Endodermal cell (in vitro differentiated cells): ENCODE results near the gene RBM8A. TPM values are rescaled to one million over a fixed set of nuclear protein-coding genes. Genes with fewer than 3 reads are reported as not detected.

Experiments used
- DNase-seq: peaks from one replicate; pipeline ENCODE4 v3.0.0-alpha.2; 2017
- H3K27ac ChIP-seq: 2 replicates; pipeline ENCODE4 v1.5.1; 2013; ENCODE audit warnings: mild to moderate bottlenecking, low read depth, low read length, moderate library complexity
- H3K27me3 ChIP-seq: 2 replicates; pipeline ENCODE4 v1.6.1; 2013; ENCODE audit warnings: mild to moderate bottlenecking, low read length, moderate library complexity; ENCODE audit not compliant: insufficient read depth, control insufficient read depth, poor library complexity, severe bottlenecking
- H3K36me3 ChIP-seq: 2 replicates; pipeline ENCODE4 v1.7.0; 2013; ENCODE audit warnings: mild to moderate bottlenecking, low read length, moderate library complexity; ENCODE audit not compliant: control insufficient read depth, insufficient read depth
- H3K4me1 ChIP-seq: one replicate; pipeline ENCODE4 v1.7.0; 2013; ENCODE audit warnings: low read length; ENCODE audit not compliant: control insufficient read depth, insufficient read depth
- H3K4me3 ChIP-seq: 2 replicates; pipeline ENCODE4 v1.5.1; 2013; ENCODE audit warnings: mild to moderate bottlenecking, low read length, moderate library complexity
- H3K9ac ChIP-seq: 2 replicates; pipeline ENCODE4 v1.6.1; 2013; ENCODE audit warnings: mild to moderate bottlenecking, low read length, moderate library complexity; ENCODE audit not compliant: poor library complexity, severe bottlenecking; ENCODE audit errors: extremely low read depth
- H3K9me3 ChIP-seq: 2 replicates; pipeline ENCODE4 v1.6.1; 2013; ENCODE audit warnings: mild to moderate bottlenecking, low read length, moderate library complexity; ENCODE audit not compliant: control insufficient read depth
- H3K27ac Mint-ChIP-seq: 2 replicates; pipeline ENCODE4 v1.8.0; 2020; ENCODE audit warnings: mixed read lengths
- H3K27me3 Mint-ChIP-seq: 2 replicates; pipeline ENCODE4 v1.8.0; 2021; ENCODE audit warnings: mild to moderate bottlenecking, mixed read lengths; ENCODE audit not compliant: insufficient read depth
- H3K36me3 Mint-ChIP-seq: 2 replicates; pipeline ENCODE4 v1.8.0; 2020; ENCODE audit warnings: low read depth, mixed read lengths
- H3K4me1 Mint-ChIP-seq: 2 replicates; pipeline ENCODE4 v1.8.0; 2020; ENCODE audit warnings: mixed read lengths
- H3K4me3 Mint-ChIP-seq: 2 replicates; pipeline ENCODE4 v1.8.0; 2020; ENCODE audit warnings: mild to moderate bottlenecking, moderate library complexity, mixed read lengths
- H3K9me3 Mint-ChIP-seq: 2 replicates; pipeline ENCODE4 v1.8.0; 2020; ENCODE audit warnings: mild to moderate bottlenecking, mixed read lengths
- WGBS, 2 experiments: methylation state at CpG; one replicate each; pipeline versions ENCODE4 v1.1.5 to v1.1.7; 2013; ENCODE audit warnings: missing lambda C conversion rate in 2 of 2, mixed read lengths in 1 of 2; ENCODE audit not compliant: insufficient coverage in 1 of 2, insufficient read length in 1 of 2; 5-methylcytosine and 5-hydroxymethylcytosine counted together
- total RNA-seq, 2 donors: library from RNA; stranded (reverse); fragmentation: NEBNext Ultra II Directional in 1 of 2; extraction: Animal tissue kit (Norgen Biotek cat#: 25700) in 1 of 2; gene quantifications; 2 replicates in 1 of 2; 3 replicates in 1 of 2; pipeline ENCODE4 v1.2.1, GENCODE V29; 2021
- TF ChIP-seq, protein P1 (sequence below): fragments of 200-600 bp; sonication (generic); conservative IDR thresholded peaks from 2 replicates; pipeline ENCODE4 v1.5.0; 2021; ENCODE audit warnings: antibody characterized with exemption, mild to moderate bottlenecking

RBM8A gene
- total RNA-seq, 2 donors from 2014 or later, result 299 to 314 TPM

DNA sequence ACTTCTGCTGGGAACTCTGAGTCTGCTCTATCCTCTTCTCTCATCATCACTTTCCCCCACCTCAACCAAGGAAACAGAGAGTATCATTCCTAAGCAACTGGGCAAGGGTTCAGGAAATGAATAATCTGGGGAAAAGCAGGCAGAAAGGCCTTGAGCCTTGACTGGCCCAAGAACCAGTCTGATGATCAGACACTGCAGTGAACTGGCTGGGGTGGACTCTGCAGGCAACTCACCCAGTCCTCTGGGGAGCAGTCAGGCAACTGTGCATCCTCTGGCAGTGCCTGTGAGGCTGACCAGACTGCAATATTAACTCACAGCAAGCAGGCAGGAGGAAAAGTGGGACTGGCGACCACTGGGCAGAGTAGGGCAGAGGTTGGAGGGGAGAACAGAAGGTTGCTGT, 42.6 kb downstream of the RBM8A start:
- WGBS, 2 experiments, result 86 to 87% methylated on average over 1 of the region's 1 CpG
- Histone ChIP-seq H3K9ac (no peak overlapping the region), H3K4me1 (peaks cover 2% of the 10 kb centered on the region), H3K27me3 (peaks cover 33% of the 10 kb centered on the region), H3K27ac (no peak overlapping the region), H3K9me3 (no peaks in the 10 kb centered on the region), H3K36me3 (no peaks in the 10 kb centered on the region), H3K4me3 (no peak overlapping the region)
- no peak for DNase-seq
- Mint-ChIP-seq H3K27me3 (peaks cover 41% of the 10 kb centered on the region), H3K27ac (no peak overlapping the region), H3K9me3 (no peaks in the 10 kb centered on the region), H3K4me3 (no peak overlapping the region), H3K36me3 (no peaks in the 10 kb centered on the region), H3K4me1 (peaks cover 17% of the 10 kb centered on the region)
- TF ChIP-seq, protein P1, sequence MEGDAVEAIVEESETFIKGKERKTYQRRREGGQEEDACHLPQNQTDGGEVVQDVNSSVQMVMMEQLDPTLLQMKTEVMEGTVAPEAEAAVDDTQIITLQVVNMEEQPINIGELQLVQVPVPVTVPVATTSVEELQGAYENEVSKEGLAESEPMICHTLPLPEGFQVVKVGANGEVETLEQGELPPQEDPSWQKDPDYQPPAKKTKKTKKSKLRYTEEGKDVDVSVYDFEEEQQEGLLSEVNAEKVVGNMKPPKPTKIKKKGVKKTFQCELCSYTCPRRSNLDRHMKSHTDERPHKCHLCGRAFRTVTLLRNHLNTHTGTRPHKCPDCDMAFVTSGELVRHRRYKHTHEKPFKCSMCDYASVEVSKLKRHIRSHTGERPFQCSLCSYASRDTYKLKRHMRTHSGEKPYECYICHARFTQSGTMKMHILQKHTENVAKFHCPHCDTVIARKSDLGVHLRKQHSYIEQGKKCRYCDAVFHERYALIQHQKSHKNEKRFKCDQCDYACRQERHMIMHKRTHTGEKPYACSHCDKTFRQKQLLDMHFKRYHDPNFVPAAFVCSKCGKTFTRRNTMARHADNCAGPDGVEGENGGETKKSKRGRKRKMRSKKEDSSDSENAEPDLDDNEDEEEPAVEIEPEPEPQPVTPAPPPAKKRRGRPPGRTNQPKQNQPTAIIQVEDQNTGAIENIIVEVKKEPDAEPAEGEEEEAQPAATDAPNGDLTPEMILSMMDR, result no peak

DNA sequence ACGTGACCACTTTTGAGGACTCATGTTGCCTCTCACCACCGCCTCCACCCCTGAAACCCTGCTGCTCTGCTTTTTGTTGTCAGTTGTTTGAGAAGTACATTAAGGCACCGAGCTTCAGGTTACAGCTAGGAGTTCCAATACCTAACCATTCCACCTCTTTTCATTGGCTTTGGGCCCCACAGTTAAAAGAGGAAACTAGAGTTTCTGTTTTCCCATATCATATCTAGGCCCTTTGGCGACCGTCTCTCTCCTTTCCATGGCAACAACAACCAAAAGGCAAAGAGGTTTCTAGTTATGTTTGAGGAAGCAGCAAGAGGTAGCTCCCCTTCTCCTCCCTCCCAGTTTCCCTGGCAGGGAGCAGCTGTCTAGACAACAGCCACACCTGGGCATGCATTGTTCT, 47.5 kb downstream of the RBM8A start:
- no peak overlapping the region for H3K27ac Mint-ChIP-seq
- Histone ChIP-seq H3K9me3 (no peaks in the 10 kb centered on the region), H3K27me3 (peaks cover 30% of the 10 kb centered on the region), H3K4me3 (no peak overlapping the region), H3K27ac (no peak overlapping the region), H3K9ac (no peak overlapping the region), H3K4me1 (peaks cover 8% of the 10 kb centered on the region), H3K36me3 (no peaks in the 10 kb centered on the region)
- no peaks in the 10 kb centered on the region for H3K9me3 Mint-ChIP-seq
- TF ChIP-seq, protein P1, result no peak
- no peak overlapping the region for H3K4me3 Mint-ChIP-seq
- H3K27me3 Mint-ChIP-seq, result peaks cover 59% of the 10 kb centered on the region
- DNase-seq, result no peak
- peaks cover 13% of the 10 kb centered on the region for H3K4me1 Mint-ChIP-seq
- no peaks in the 10 kb centered on the region for H3K36me3 Mint-ChIP-seq
- WGBS, 2 experiments, result 36 to 40% methylated on average over 1 to 5 of the region's 5 CpGs

DNA sequence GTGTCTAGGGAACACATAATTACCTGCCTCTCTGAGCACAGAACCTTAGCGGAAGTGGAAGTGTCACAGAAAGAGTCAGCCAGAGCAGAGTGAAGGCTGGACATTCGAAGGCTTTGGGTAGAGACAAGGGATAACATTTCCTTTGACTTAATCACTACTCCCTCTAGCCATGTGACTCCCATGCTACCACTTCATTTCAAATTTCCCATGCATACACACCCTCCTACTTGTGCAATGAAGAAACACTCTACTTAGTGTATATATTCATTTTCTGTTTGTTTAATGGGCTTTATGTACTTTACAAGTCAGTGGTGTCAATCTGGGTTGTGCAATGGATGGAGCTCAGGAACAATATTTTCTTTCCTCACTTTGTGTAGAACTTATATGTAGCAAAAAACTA, 48.6 kb downstream of the RBM8A start:
- Histone ChIP-seq H3K27me3 (peaks cover 26% of the 10 kb centered on the region), H3K4me1 (peaks cover 8% of the 10 kb centered on the region), H3K36me3 (no peaks in the 10 kb centered on the region), H3K27ac (no peak overlapping the region), H3K4me3 (no peak overlapping the region), H3K9ac (no peak overlapping the region), H3K9me3 (no peaks in the 10 kb centered on the region)
- TF ChIP-seq, protein P1, result no peak
- Mint-ChIP-seq H3K4me1 (peaks cover 13% of the 10 kb centered on the region), H3K27me3 (peaks cover 59% of the 10 kb centered on the region), H3K4me3 (no peak overlapping the region), H3K27ac (no peak overlapping the region), H3K36me3 (no peaks in the 10 kb centered on the region), H3K9me3 (no peaks in the 10 kb centered on the region)
- no peak for DNase-seq
- WGBS, 2 experiments, result 96% methylated on average over 2 of the region's 2 CpGs; no CpG with 5 or more reads in 1 of the 2 experiments
